Measurements from ENCODE around the gene ACSS1. TPM values are rescaled to one million over a fixed set of nuclear protein-coding genes. Genes with fewer than 3 reads are reported as not detected.
A peak's percentile ranks its signal among the peaks of the same experiment; 100 is the strongest.

Gene ACSS1
- total RNA-seq, 1 experiment from 2014 or later = 0.61 TPM

- no peak overlapping the region for H3K4me3 Mint-ChIP-seq
- Histone ChIP-seq H3K27me3 (ENCODE audit: insufficient read depth, low read length) (no peaks in the 10 kb centered on the region), H2AK5ac (ENCODE audit: insufficient read length, low read length) (no peak overlapping the region), H3K4me2 (ENCODE audit: insufficient read depth, insufficient read length, low read length) (no peak overlapping the region), H4K8ac (replicated peaks; ENCODE audit: insufficient read length, low read depth, low read length) (no peak overlapping the region), H3K23ac (ENCODE audit: insufficient read length, low read depth, low read length) (no peak overlapping the region), H3K18ac (ENCODE audit: insufficient read length, low read depth, low read length) (no peak overlapping the region), H3K23me2 (ENCODE audit: insufficient read length, low read depth, low read length, poor library complexity, severe bottlenecking) (no peaks in the 10 kb centered on the region), H3K4me1 (ENCODE audit: insufficient read depth, low read length) (no peaks in the 10 kb centered on the region), H2BK5ac (ENCODE audit: insufficient read length, low read length) (no peak overlapping the region), H3K14ac (ENCODE audit: insufficient read depth, low read length) (no peak overlapping the region; the same call in 1 of the 2 replicates), H4K20me1 (ENCODE audit: control insufficient read depth, insufficient read depth, insufficient read length) (no peaks in the 10 kb centered on the region), H3K56ac (ENCODE audit: insufficient read length, low read depth, low read length) (no peak overlapping the region), H3K9ac (ENCODE audit: extremely low read depth, insufficient read length, low read length) (no peak overlapping the region), H2BK15ac (ENCODE audit: low read depth, low read length) (no peak overlapping the region), H2BK12ac (ENCODE audit: insufficient read length, low read depth, low read length) (no peak overlapping the region), H2AFZ (ENCODE audit: low read length) (no peak overlapping the region), H3T11ph (ENCODE audit: low read length) (no peak overlapping the region), H2BK120ac (ENCODE audit: low read depth, low read length, poor library complexity, severe bottlenecking) (no peak overlapping the region), H3K9me3 (ENCODE audit: control insufficient read depth, low read depth, low read length) (no peaks in the 10 kb centered on the region), H2BK20ac (ENCODE audit: low read depth, low read length, poor library complexity, severe bottlenecking) (no peak overlapping the region), H4K91ac (ENCODE audit: insufficient read length, low read depth, low read length) (no peak overlapping the region), H3K27ac (ENCODE audit: insufficient read length, low read depth, low read length) (no peak overlapping the region), H3K79me1 (ENCODE audit: insufficient read depth, low read depth, low read length, poor library complexity, severe bottlenecking) (no peaks in the 10 kb centered on the region), H3K79me2 (ENCODE audit: insufficient read depth, low read length) (no peaks in the 10 kb centered on the region), H4K5ac (ENCODE audit: insufficient read length, low read depth, low read length) (no peak overlapping the region), H3K4ac (ENCODE audit: low read depth, low read length) (no peak overlapping the region)
- WGBS (ENCODE audit: extremely low coverage, insufficient read length, low lambda C conversion rate) = no CpG with 5 or more reads among the region's 7 CpGs
- H3K4me1 Mint-ChIP-seq = no peaks in the 10 kb centered on the region
- TF ChIP-seq, protein P1, sequence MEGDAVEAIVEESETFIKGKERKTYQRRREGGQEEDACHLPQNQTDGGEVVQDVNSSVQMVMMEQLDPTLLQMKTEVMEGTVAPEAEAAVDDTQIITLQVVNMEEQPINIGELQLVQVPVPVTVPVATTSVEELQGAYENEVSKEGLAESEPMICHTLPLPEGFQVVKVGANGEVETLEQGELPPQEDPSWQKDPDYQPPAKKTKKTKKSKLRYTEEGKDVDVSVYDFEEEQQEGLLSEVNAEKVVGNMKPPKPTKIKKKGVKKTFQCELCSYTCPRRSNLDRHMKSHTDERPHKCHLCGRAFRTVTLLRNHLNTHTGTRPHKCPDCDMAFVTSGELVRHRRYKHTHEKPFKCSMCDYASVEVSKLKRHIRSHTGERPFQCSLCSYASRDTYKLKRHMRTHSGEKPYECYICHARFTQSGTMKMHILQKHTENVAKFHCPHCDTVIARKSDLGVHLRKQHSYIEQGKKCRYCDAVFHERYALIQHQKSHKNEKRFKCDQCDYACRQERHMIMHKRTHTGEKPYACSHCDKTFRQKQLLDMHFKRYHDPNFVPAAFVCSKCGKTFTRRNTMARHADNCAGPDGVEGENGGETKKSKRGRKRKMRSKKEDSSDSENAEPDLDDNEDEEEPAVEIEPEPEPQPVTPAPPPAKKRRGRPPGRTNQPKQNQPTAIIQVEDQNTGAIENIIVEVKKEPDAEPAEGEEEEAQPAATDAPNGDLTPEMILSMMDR (conservative IDR thresholded peaks at IDR 0.05) = no peak
- H3K36me3 Mint-ChIP-seq (ENCODE audit: insufficient read depth in 1 of 3, low read depth in 3 of 3) = peaks cover 33 to 80% (median 57%) of the 10 kb centered on the region in 3 experiments; a peak in 6 of 7 replicates
- DNase-seq = peak; percentile 12
- peak overlapping the region in 1 of 3 experiments; percentile 90; a peak in 2 of 7 replicates for H3K27ac Mint-ChIP-seq
- H3K9me3 Mint-ChIP-seq = no peaks in the 10 kb centered on the region
- no peaks in the 10 kb centered on the region for H3K27me3 Mint-ChIP-seq (ENCODE audit: low read depth)
Measured at GRCh38 chr20:24965065-24965919, 92.6 kb downstream of the ACSS1 start.

Measured in H9 (cell line).